SK-N-SH (cell line): ENCODE data around the gene HLA-E.

Source experiments
- EP300 ChIP-seq, 2 experiments: IDR thresholded peaks; 2 replicates each; pipeline versions ENCODE4 v1.4.0 to v1.6.1; 2012; ENCODE audit warnings: borderline replicate concordance in 1 of 2, low read depth in 1 of 2, low read length in 1 of 2
- FOXJ3 ChIP-seq: sonication (generic); formaldehyde crosslinking; IDR thresholded peaks from 2 replicates; pipeline ENCODE4 v1.5.1; 2020; ENCODE audit warnings: mild to moderate bottlenecking, missing genetic modification reagents
- NFIC ChIP-seq: IDR thresholded peaks from 2 replicates; pipeline ENCODE4 v1.4.0; 2012; ENCODE audit warnings: borderline replicate concordance
- POLR2AphosphoS5 ChIP-seq: IDR thresholded peaks from 2 replicates; pipeline ENCODE4 v1.6.1; 2012; ENCODE audit warnings: low read depth, low read length
- RFX5 ChIP-seq: IDR thresholded peaks from 2 replicates; pipeline ENCODE4 v1.6.1; 2012; ENCODE audit warnings: mild to moderate bottlenecking, improper control_type of control experiment, low read length
- TF ChIP-seq, protein P1 (sequence below): fragments of 200-600 bp; sonication (generic); IDR thresholded peaks from 2 replicates; pipeline ENCODE4 v1.6.1; 2017; ENCODE audit warnings: antibody characterized with exemption, mild to moderate bottlenecking, moderate library complexity

DNA sequence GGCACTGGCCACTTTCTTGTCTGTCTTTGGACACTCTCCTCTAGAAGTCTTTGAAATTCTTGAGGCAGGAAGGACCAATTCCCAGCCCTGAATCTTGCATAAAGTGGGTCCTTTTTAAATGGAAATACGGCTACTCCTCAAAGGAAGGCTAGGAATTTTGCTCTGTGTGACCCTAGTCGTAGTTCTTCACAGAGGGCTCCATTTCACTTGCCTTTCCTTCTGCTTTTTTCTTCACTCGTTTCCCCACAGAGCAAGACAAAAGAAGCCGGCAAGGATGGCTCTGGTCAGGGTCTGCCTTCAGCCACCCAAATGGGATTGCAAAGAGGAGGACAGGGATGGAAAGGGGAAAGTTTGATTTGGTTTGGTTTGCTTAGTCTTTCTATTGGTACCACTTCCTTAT, 25.8 kb downstream of the HLA-E start:
- TF ChIP-seq RFX5: no peak
- TF ChIP-seq FOXJ3 (CRISPR knock-in tag): no peak
- TF ChIP-seq NFIC: no peak
- TF ChIP-seq, protein P1, sequence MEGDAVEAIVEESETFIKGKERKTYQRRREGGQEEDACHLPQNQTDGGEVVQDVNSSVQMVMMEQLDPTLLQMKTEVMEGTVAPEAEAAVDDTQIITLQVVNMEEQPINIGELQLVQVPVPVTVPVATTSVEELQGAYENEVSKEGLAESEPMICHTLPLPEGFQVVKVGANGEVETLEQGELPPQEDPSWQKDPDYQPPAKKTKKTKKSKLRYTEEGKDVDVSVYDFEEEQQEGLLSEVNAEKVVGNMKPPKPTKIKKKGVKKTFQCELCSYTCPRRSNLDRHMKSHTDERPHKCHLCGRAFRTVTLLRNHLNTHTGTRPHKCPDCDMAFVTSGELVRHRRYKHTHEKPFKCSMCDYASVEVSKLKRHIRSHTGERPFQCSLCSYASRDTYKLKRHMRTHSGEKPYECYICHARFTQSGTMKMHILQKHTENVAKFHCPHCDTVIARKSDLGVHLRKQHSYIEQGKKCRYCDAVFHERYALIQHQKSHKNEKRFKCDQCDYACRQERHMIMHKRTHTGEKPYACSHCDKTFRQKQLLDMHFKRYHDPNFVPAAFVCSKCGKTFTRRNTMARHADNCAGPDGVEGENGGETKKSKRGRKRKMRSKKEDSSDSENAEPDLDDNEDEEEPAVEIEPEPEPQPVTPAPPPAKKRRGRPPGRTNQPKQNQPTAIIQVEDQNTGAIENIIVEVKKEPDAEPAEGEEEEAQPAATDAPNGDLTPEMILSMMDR: no peak
- TF ChIP-seq EP300 (IDR thresholded peaks at IDR 0.05; ENCODE audit: borderline replicate concordance in 1 of 2, low read depth in 1 of 2, low read length in 1 of 2): no peak
- no peak for TF ChIP-seq POLR2AphosphoS5
